AG04449 (cell line): ENCODE results near the gene RECQL.
A peak's percentile ranks its signal among the peaks of the same experiment; 100 is the strongest.

Experiments
- CTCF ChIA-PET: fragments of 350-600 bp; formaldehyde crosslinking; extraction: SDS; loops from one replicate; lab custom pipeline; 2021; ENCODE audit warnings: antibody characterized with exemption; lab: Yijun Ruan, JAX
- POLR2A ChIA-PET: fragments of 400-600, 350-600 bp; formaldehyde crosslinking; extraction: SDS; loops from one replicate; lab custom pipeline; 2020; ENCODE audit warnings: antibody characterized with exemption, inconsistent platforms; lab: Yijun Ruan, JAX
- DNase-seq: peaks from one replicate; pipeline ENCODE4 v3.0.0-alpha.2; 2010; ENCODE audit warnings: low read depth, low spot score
- H3K4me3 ChIP-seq: 2 replicates; pipeline ENCODE4 v1.5.1; 2011; ENCODE audit warnings: low read depth, mild to moderate bottlenecking, control low read depth, low read length
- TF ChIP-seq, protein P1 (sequence below): IDR thresholded peaks from one replicate; pipeline ENCODE4 v1.5.1; 2011; ENCODE audit warnings: mild to moderate bottlenecking, moderate library complexity, low read length, control low read depth, inconsistent platforms; ENCODE audit not compliant: insufficient read depth; ENCODE audit errors: missing control alignments

Gene RECQL

DNA sequence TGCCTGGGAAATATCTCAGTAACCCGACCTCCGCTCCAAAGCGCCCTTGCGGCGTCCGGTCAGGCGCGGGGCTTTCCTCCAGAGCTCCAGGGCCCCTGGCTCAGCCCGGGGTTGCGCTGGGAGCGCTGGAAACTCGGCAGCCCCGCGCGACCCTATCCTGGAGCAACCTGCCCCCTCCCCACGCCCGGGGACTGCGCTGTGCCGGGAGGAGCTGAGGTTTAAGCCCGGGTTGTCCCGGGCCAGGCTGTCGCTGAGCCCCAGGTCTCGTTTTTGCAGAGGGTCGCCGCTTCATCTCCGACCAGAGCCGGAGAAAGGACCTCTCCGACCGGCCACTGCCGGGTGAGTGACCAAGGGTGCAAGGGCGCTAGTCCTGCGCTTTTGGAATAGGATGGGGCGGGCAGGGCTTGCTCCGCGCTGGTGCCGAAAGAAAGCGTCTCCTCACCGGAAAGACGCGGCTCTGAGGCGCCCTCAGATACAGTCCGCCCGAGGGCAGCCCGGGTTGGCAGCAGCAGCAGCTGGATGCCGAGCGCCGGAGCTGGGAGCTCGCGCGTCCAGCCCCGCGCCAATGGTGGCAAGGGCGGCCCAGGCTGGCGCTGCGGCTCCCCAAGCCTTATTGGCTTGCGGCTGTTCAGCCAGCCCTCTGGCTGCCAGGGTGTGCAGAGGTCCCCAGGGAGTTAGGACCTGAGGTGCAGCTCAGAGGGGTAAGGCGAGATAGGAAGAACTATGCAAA lies 26.2 kb upstream of the RECQL start:
- DNase-seq: no peak
- CTCF ChIA-PET: interaction anchor here (1.2 kb wide), 1 partner anchor 20 kb away, joined by 4 read pairs; no protein-coding TSS in a partner anchor
- TF ChIP-seq, protein P1, sequence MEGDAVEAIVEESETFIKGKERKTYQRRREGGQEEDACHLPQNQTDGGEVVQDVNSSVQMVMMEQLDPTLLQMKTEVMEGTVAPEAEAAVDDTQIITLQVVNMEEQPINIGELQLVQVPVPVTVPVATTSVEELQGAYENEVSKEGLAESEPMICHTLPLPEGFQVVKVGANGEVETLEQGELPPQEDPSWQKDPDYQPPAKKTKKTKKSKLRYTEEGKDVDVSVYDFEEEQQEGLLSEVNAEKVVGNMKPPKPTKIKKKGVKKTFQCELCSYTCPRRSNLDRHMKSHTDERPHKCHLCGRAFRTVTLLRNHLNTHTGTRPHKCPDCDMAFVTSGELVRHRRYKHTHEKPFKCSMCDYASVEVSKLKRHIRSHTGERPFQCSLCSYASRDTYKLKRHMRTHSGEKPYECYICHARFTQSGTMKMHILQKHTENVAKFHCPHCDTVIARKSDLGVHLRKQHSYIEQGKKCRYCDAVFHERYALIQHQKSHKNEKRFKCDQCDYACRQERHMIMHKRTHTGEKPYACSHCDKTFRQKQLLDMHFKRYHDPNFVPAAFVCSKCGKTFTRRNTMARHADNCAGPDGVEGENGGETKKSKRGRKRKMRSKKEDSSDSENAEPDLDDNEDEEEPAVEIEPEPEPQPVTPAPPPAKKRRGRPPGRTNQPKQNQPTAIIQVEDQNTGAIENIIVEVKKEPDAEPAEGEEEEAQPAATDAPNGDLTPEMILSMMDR: no peak
- POLR2A ChIA-PET: no interaction called here
- peak overlapping the region; percentile 60 for H3K4me3 ChIP-seq

DNA sequence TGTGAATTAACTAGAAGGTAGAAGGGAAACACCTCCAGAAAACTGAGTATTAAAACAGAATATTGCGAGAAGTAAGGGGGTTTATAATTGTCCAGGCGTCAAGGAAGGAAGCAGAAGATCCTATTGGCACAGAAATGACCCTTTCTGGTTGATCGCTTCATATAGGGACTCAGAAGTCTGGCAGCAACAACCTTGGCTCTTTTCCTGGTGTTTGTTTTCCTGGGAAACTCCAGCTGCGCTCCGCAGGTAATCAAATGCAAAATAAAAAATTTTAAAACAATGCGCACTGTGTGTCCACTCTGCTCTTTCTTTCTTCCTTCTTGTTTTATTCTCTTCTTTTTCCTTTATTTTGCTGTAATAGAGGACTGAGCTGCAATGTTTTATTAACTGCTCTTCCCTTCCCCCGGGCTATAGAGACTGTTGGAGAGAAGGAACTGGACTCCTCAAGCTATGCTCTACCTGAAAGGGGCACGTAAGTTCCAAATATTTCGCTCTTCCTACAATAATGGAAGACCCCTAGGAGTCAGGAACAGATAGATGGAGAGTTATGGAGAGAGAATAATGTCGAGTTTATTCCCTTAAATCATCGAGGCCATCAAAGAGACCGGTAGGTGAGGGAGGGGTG lies 25.4 kb upstream of the RECQL start:
- TF ChIP-seq, protein P1: no peak
- CTCF ChIA-PET: interaction anchor here (1.2 kb wide), 1 partner anchor 19 kb away, joined by 4 read pairs; no protein-coding TSS in a partner anchor
- no peak overlapping the region; the same call in 1 of the 2 replicates for H3K4me3 ChIP-seq
- no peak for DNase-seq
- POLR2A ChIA-PET: no interaction called here

DNA sequence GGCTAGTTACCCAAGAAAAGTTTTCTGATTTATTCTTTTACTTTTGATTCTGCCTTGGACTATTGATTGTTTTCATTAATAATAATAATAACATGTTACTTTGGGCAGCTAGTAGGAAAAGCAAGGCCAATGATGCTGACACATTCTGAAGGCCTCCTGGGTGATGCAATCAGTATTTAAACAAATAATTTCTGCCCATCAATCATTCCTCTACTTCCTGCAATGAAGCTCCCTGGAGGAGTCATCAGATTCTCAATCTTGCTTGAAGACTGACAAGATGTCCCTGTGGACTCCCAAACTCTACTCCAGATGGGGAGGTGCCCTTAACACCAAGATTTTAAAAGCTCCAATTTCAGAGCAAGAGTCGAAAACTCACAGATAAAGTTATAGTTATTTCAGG lies 24.6 kb upstream of the RECQL start, which contains the start of gene SPX:
SPX (plus strand) TSS at position 244 of the 400 bp plus-strand sequence. CDS start 177 bp downstream, outside the sequence.
- ChIA-PET POLR2A (no interaction called here), CTCF (no interaction called here)
- no peak within 1 kb of the TSS for H3K4me3 ChIP-seq
- TF ChIP-seq, protein P1: no peak
- DNase-seq: no peak

DNA sequence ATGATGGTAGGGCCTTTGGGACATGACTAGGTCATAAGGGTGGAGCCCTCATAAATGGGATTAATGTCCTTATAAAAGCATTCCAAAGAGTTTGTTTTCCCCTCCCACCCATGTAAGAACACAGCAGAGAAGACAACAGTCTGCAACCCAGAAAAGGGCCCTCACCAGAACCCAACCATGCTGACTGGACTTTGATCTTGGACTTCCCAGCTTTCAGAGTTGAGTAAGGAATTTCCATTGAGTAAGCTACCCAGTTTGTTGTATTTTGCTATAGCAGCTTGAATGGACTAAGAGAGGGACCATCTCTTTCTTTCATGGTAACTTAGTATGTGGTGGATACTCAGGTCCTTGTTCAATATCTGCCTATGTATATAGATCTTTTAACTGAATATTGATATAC lies 21.7 kb upstream of the RECQL start:
- CTCF ChIA-PET: no interaction called here

DNA sequence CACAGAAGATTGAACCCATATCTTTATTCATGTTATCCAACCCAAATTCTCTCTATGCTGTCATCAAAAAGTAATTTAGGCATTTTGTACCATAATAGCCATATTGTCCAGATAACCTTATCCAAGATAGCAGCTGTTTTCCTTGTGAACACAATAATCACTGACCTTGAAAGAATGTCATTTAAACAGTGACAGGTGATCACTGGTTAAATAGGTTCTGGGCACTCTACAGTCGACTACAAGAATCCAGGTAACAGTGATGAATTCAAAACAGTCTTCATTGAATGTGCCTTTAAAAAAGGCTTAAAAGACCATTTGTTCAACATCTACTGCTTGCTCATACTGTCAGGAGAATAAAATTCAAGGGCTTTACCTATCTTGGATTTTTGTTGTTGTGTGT lies 20.1 kb upstream of the RECQL start:
- CTCF ChIA-PET: no interaction called here
- no peak overlapping the region for H3K4me3 ChIP-seq
- no peak for DNase-seq
- TF ChIP-seq, protein P1: no peak
- POLR2A ChIA-PET: no interaction called here

More for the DNA sequence above, 21.7 kb upstream of the RECQL start:
- no peak overlapping the region for H3K4me3 ChIP-seq
- TF ChIP-seq, protein P1: no peak
- POLR2A ChIA-PET: no interaction called here
- DNase-seq: no peak

DNA sequence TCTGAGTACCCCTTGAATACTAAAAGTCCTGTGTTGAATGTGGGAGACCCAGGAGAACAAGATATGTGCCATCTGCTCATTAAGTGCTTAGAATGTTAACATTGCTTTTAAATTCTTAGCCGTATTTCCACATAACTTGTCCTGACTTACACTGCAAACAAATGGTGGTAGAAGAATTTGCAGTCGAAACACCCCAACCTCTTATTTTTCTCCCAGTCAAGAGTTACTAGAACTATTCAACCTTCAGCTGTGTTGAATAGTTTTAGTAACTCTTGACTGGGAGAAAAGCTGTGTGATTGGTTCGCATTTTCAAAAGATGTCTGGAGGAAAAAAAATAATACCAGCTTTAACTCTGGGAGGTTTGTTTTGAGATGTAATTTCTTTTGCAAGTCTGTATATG lies 17.0 kb upstream of the RECQL start:
- CTCF ChIA-PET: interaction anchor here (1.4 kb wide), 1 partner anchor 13 kb away, joined by 3 read pairs; no protein-coding TSS in a partner anchor
- POLR2A ChIA-PET: no interaction called here

More for the DNA sequence above, 17.0 kb upstream of the RECQL start:
- TF ChIP-seq, protein P1: no peak
- no peak for DNase-seq
- no peak overlapping the region for H3K4me3 ChIP-seq
